Psoas muscle (tissue), 8 donors: ENCODE data around the gene KPNA4. TPM values are rescaled to one million over a fixed set of nuclear protein-coding genes. Genes with fewer than 3 reads are reported as not detected.

Source experiments
- ATAC-seq, 4 donors: fragments of 200-7000 bp; cut with Tn5 transposase; one replicate each; pipeline ENCODE4 v1.9.1; 2020; ENCODE audit warnings: moderate library complexity in 3 of 4, mild to moderate bottlenecking in 2 of 4
- DNase-seq, 2 donors: peaks; one replicate each; pipeline ENCODE4 v3.0.0-alpha.2; 2020
- H3K27ac ChIP-seq: fragments of 200-600 bp; one replicate; pipeline ENCODE4 v1.8.0; 2022
- H3K27me3 ChIP-seq, 3 donors: fragments of 200-600 bp in 1 of 3; one replicate each; pipeline versions ENCODE4 v1.6.1 to v1.8.0; 2013 to 2022; ENCODE audit warnings: low read length in 2 of 3, mild to moderate bottlenecking in 2 of 3, moderate library complexity in 1 of 3; ENCODE audit not compliant: insufficient read depth in 3 of 3
- H3K36me3 ChIP-seq, 2 donors: fragments of 200-600 bp in 1 of 2; one replicate each; pipeline versions ENCODE4 v1.6.1 to v1.8.0; 2013 to 2022; ENCODE audit warnings: low read depth in 1 of 2, mild to moderate bottlenecking in 1 of 2, moderate library complexity in 1 of 2; ENCODE audit not compliant: insufficient read depth in 1 of 2
- H3K4me1 ChIP-seq: fragments of 200-600 bp; one replicate; pipeline ENCODE4 v1.8.0; 2022
- H3K4me3 ChIP-seq: fragments of 200-600 bp; one replicate; pipeline ENCODE4 v1.8.0; 2022; ENCODE audit warnings: mild to moderate bottlenecking
- H3K9me3 ChIP-seq: fragments of 200-600 bp; one replicate; pipeline ENCODE4 v1.8.0; 2022
- CTCF ChIP-seq: fragments of 200-600 bp; IDR thresholded peaks from one replicate; pipeline ENCODE4 v1.8.0; 2022; ENCODE audit warnings: antibody characterized with exemption
- WGBS, 3 donors: extraction: QIAGEN DNeasy Blood & Tissue Kit; methylation state at CpG; one replicate each; pipeline versions ENCODE4 v1.1.6 to v1.1.7; 2013; 5-methylcytosine and 5-hydroxymethylcytosine counted together
- intact Hi-C, 2 donors: fragments of 100-400 bp; cut with DNase I; formaldehyde crosslinking; loops; one replicate each; pipeline versions ENCODE4 v1.11.0 to v1.14.2; 2022
- polyA plus RNA-seq, 3 donors: library from polyadenylated mRNA; stranded (reverse); fragments of 200-250 nt; gene quantifications; one replicate each; pipeline ENCODE4 v1.2.3, GENCODE V29; 2013
- total RNA-seq, 4 donors: library from RNA; stranded (reverse); fragmentation: NEBNext Ultra II Directional in 2 of 4; extraction: Animal tissue kit (Norgen Biotek cat#: 25700) in 2 of 4; gene quantifications; one replicate each; pipeline versions ENCODE4 v1.2.1 to v1.2.4, GENCODE V29; 2021 to 2023
- donor health status: healthy with polysubstance abuse.
- donor health status: DM: no; HTN: no; CAD: no; lungs with moderate emphysema.
- donor health status: Bipolar disorder and iron deficiency.
- donor health status: healthy.
- donor health status: DM: yes; HTN: yes; CAD: no.
- donor health status: DM: no; HTN: no; CAD: no.
- donor health status: DM: no; HTN: no; CAD: no.
- donor health status: DM: yes; HTN: yes; CAD: no.

KPNA4 gene
- total and polyA plus RNA-seq, 7 donors = 48.5 to 236 (median 197) TPM

GRCh38 chr3:160481856-160482255 lies 83.5 kb downstream of the KPNA4 start:
- TF ChIP-seq CTCF = no peak
- H3K36me3 ChIP-seq = no peaks in the 10 kb centered on the region
- intact Hi-C loops = no loop called here
- ATAC-seq (no peak), DNase-seq (no peak)
- no peaks in the 10 kb centered on the region for H3K27me3 ChIP-seq
- H3K9me3 ChIP-seq = no peaks in the 10 kb centered on the region
- no peak overlapping the region for H3K4me3 ChIP-seq
- H3K27ac ChIP-seq = no peak overlapping the region
- no peaks in the 10 kb centered on the region for H3K4me1 ChIP-seq
- 79 to 88% (median 81%) methylated on average over 6 of the region's 6 CpGs for WGBS, 3 donors

GRCh38 chr3:160480931-160481330 lies 84.4 kb downstream of the KPNA4 start:
- no peak for DNase-seq
- no peak for ATAC-seq
- H3K27me3 ChIP-seq = no peaks in the 10 kb centered on the region
- H3K4me3 ChIP-seq = no peak overlapping the region
- 90 to 91% (median 90%) methylated on average over 5 of the region's 5 CpGs for WGBS, 3 donors
- no peaks in the 10 kb centered on the region for H3K4me1 ChIP-seq
- TF ChIP-seq CTCF = no peak
- no peaks in the 10 kb centered on the region for H3K36me3 ChIP-seq
- no peaks in the 10 kb centered on the region for H3K9me3 ChIP-seq
- intact Hi-C loops = no loop called here
- no peak overlapping the region for H3K27ac ChIP-seq

DNA sequence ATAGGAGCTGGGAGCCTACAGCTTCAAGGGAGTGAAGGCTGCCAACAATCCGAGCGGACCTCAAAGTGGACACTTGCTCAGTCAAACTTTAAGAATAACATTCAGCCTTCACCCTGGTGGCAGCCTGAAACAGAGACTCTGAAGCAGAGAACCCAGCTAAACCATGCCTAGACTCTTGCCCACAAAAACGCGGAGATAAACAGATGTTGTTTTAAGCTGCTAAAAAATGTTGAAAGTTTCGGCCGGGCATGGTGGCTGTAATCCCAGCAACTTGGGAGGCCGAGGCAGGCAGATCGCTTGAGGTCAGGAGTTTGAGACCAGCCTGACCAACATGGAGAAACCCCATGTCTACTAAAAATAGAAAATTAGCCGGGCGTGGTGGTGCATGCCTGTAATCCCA lies 86.0 kb downstream of the KPNA4 start:
- no peak for TF ChIP-seq CTCF
- intact Hi-C loops = no loop called here

GRCh38 chr3:160478338-160478737 lies 87.0 kb downstream of the KPNA4 start:
- no peak for DNase-seq
- Histone ChIP-seq H3K4me1 (no peaks in the 10 kb centered on the region), H3K27ac (no peak overlapping the region), H3K9me3 (no peaks in the 10 kb centered on the region), H3K4me3 (no peak overlapping the region), H3K27me3 (peaks cover 0 to 4% (median 0%) of the 10 kb centered on the region in 3 donors), H3K36me3 (no peaks in the 10 kb centered on the region)
- intact Hi-C loops = no loop called here
- no peak for TF ChIP-seq CTCF
- no peak for ATAC-seq
- 85 to 93% (median 86%) methylated on average over 5 of the region's 5 CpGs for WGBS, 3 donors

More for the DNA sequence above, 86.0 kb downstream of the KPNA4 start:
- Histone ChIP-seq H3K27ac (no peak overlapping the region), H3K27me3 (peaks cover 0 to 4% (median 0%) of the 10 kb centered on the region in 3 donors), H3K4me3 (no peak overlapping the region), H3K36me3 (no peaks in the 10 kb centered on the region), H3K9me3 (no peaks in the 10 kb centered on the region), H3K4me1 (no peaks in the 10 kb centered on the region)
- DNase-seq (no peak), ATAC-seq (no peak)
- WGBS, 3 donors = 86 to 91% (median 87%) methylated on average over 10 of the region's 10 CpGs

DNA sequence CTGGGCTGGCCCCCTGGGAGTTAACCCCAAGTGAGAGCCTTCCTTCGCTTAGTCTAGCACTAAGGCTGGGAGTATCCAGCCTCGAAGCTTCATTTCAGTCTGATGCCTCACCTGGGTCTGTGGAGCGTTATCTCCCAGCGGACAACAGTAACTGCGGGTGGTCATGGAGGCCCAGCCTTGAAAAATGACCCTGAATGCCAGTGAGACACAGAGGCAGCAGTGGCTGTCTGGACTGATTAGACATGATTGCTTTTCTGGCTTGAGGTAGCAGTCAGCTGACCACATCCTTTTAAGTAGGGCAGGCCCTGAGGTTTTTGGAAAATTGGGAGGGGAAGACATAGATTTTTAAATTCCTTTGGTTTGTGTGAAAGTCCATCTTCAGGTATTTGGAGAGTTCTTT lies 87.6 kb downstream of the KPNA4 start:
- DNase-seq = no peak
- no peaks in the 10 kb centered on the region for H3K9me3 ChIP-seq
- H3K36me3 ChIP-seq = no peaks in the 10 kb centered on the region
- no peak for ATAC-seq
- H3K27me3 ChIP-seq = peaks cover 0 to 4% (median 0%) of the 10 kb centered on the region in 3 donors
- no peak for TF ChIP-seq CTCF
- WGBS, 3 donors = 75 to 79% (median 77%) methylated on average over 5 of the region's 5 CpGs
- H3K4me3 ChIP-seq = no peak overlapping the region
- intact Hi-C loops = no loop called here
- H3K4me1 ChIP-seq = no peaks in the 10 kb centered on the region
- no peak overlapping the region for H3K27ac ChIP-seq
